ENCODE data around the gene STK4. TPM values are rescaled to one million over a fixed set of nuclear protein-coding genes. Genes with fewer than 3 reads are reported as not detected.

The STK4 gene
- total and polyA plus RNA-seq, 2 of the 4 experiments (the other 2 are of a cell fraction): 10.2 to 22.2 TPM

GRCh38 chr20:45083127-45083526 lies 116.8 kb downstream of the STK4 start:
- H3K9ac ChIP-seq (ENCODE audit: low read depth, low read length): no peak overlapping the region
- H4K20me1 ChIP-seq (ENCODE audit: insufficient read depth, low read length): no peaks in the 10 kb centered on the region
- WGBS, 2 experiments (ENCODE audit: extremely low coverage in 2 of 2, insufficient read length in 1 of 2): no CpG with 5 or more reads among the region's 1 CpG
- H2AFZ ChIP-seq (replicated peaks; ENCODE audit: low read length, poor library complexity): no peak overlapping the region
- H3K4me1 ChIP-seq (ENCODE audit: control insufficient read depth, insufficient read depth, low read length): peaks cover 13% of the 10 kb centered on the region
- H3K4me3 ChIP-seq (ENCODE audit: insufficient read depth, low read depth, low read length): no peak overlapping the region
- no peak overlapping the region for H4K5ac ChIP-seq (ENCODE audit: low read depth, low read length)
- no peak overlapping the region for H2AK9ac ChIP-seq (replicated peaks; ENCODE audit: low read depth, low read length, poor library complexity)
- no peaks in the 10 kb centered on the region; the same call in 1 of the 2 replicates for H3K9me1 ChIP-seq (ENCODE audit: insufficient read depth, low read length)
- ChIA-PET CTCF (no interaction called here), POLR2A (ENCODE audit: unreplicated experiment) (no interaction called here)
- no peaks in the 10 kb centered on the region for H3K9me3 ChIP-seq (ENCODE audit: control insufficient read depth, insufficient read depth, low read length)
- no peak overlapping the region for H2BK5ac ChIP-seq (ENCODE audit: low read depth, low read length, poor library complexity, severe bottlenecking)
- no peak overlapping the region for H4K8ac ChIP-seq (ENCODE audit: low read depth in 2 of 2, low read length in 2 of 2)
- H3K79me1 ChIP-seq (ENCODE audit: low read depth in 1 of 2, low read length in 2 of 2): no peaks in the 10 kb centered on the region; a peak in 1 of 4 replicates
- dilution Hi-C loops (cut with HindIII; ENCODE audit: low sequenced_read_pairs, unreplicated experiment): no loop called here
- BruUV-seq (replicated peaks): no TSS peak
- no peak overlapping the region for H3K18ac ChIP-seq (ENCODE audit: low read depth, low read length)
- no peak overlapping the region for H2BK20ac ChIP-seq (ENCODE audit: low read depth, low read length)
- no peak overlapping the region for H3K23ac ChIP-seq (ENCODE audit: low read depth, low read length)
- H3K36me3 ChIP-seq (ENCODE audit: control insufficient read depth, insufficient read depth, low read length): 0 out of 2 replicates have a peak, but pooled peaks cover 1% of the 10 kb centered on the region
- H4K91ac ChIP-seq (ENCODE audit: insufficient read depth, low read depth, low read length): no peak overlapping the region
- DNase-seq (no peak), ATAC-seq (ENCODE audit: low read depth) (no peak)
- TF ChIP-seq RFX5 (IDR thresholded peaks at IDR 0.05; ENCODE audit: low read depth, low read length) (no peak), CTCF (conservative IDR thresholded peaks at IDR 0.05; ENCODE audit: low read depth, low read length) (no peak), RCOR1 (IDR thresholded peaks at IDR 0.05; ENCODE audit: insufficient replicate concordance, low read length) (no peak), SMC3 (IDR thresholded peaks at IDR 0.05; ENCODE audit: low read depth, low read length) (no peak), CHD1 (IDR thresholded peaks at IDR 0.05; ENCODE audit: low read depth, low read length) (no peak), POLR2A (IDR thresholded peaks at IDR 0.05; ENCODE audit: low read depth, low read length) (no peak), RAD21 (IDR thresholded peaks at IDR 0.05; ENCODE audit: low read length) (no peak), MXI1 (IDR thresholded peaks at IDR 0.05; ENCODE audit: borderline replicate concordance, low read depth, low read length) (no peak), BHLHE40 (IDR thresholded peaks at IDR 0.05; ENCODE audit: low read depth, low read length) (no peak), ELK1 (IDR thresholded peaks at IDR 0.05; ENCODE audit: borderline replicate concordance, low read depth, low read length) (no peak), NFE2L2 (IDR thresholded peaks at IDR 0.05; ENCODE audit: low read depth, low read length) (no peak), MAZ (IDR thresholded peaks at IDR 0.05; ENCODE audit: borderline replicate concordance, low read depth, low read length) (no peak), CEBPB (IDR thresholded peaks at IDR 0.05; ENCODE audit: low read depth, low read length) (no peak), MAFK (IDR thresholded peaks at IDR 0.05; ENCODE audit: low read depth, low read length) (no peak)
- H2AK5ac ChIP-seq (ENCODE audit: low read depth, low read length): no peak overlapping the region
- H3K27me3 ChIP-seq (ENCODE audit: control insufficient read depth, insufficient read depth, low read length): no peaks in the 10 kb centered on the region
- no peak overlapping the region for H2BK120ac ChIP-seq (ENCODE audit: low read depth, low read length)
- no peak overlapping the region for H3K27ac ChIP-seq (ENCODE audit: insufficient read depth, low read length)
- no peak overlapping the region for H3K4me2 ChIP-seq (ENCODE audit: low read depth, low read length)
- in situ Hi-C loops (cut with MboI; ENCODE audit: low sequenced_read_pairs): no loop called here
- intact Hi-C loops (cut with micrococcal nuclease): no loop called here
- no peak overlapping the region for H3K4ac ChIP-seq (ENCODE audit: low read depth, low read length)
- H3K56ac ChIP-seq (ENCODE audit: extremely low read depth, insufficient read depth, low read length): no peak overlapping the region
- H2BK15ac ChIP-seq (ENCODE audit: low read depth, low read length): no peak overlapping the region
- H3K14ac ChIP-seq (replicated peaks; ENCODE audit: low read depth, low read length): no peak overlapping the region
